PC-9 (cell line): Measurements from ENCODE around the gene PRKAA2. TPM values are rescaled to one million over a fixed set of nuclear protein-coding genes. Genes with fewer than 3 reads are reported as not detected.

Experiments
- BruUV-seq: library from RNA; stranded (reverse); fragments of 400-500 nt; replicated peaks from 2 replicates; lab custom pipeline; 2021; lab: Mats Ljungman, UMichigan
- CTCF ChIA-PET: fragments of 300-600 bp; sonication (Branson Sonifier 250); formaldehyde crosslinking; loops from one replicate; lab custom pipeline; 2022; ENCODE audit warnings: antibody characterized with exemption; lab: Charles Lee
- POLR2A ChIA-PET: fragments of 300-600 bp; sonication (Branson Sonifier 250); formaldehyde crosslinking; loops from one replicate; lab custom pipeline; 2022; ENCODE audit warnings: antibody characterized with exemption; ENCODE audit not compliant: unreplicated experiment; lab: Charles Lee
- DNase-seq, 2 experiments: peaks; one replicate each; pipeline versions ENCODE4 v3.0.0 to v3.0.0-alpha.2; 2015 to 2022; ENCODE audit warnings: mixed read lengths in 1 of 2
- H2AFZ ChIP-seq: fragments of 200-600 bp; sonication (generic); 2 replicates; pipeline ENCODE4 v1.8.1; 2017; ENCODE audit warnings: antibody characterized with exemption
- H3F3A ChIP-seq: fragments of 200-600 bp; sonication (generic); 2 replicates; pipeline ENCODE4 v1.8.1; 2017; ENCODE audit warnings: antibody characterized with exemption, mild to moderate bottlenecking, low read depth; ENCODE audit not compliant: insufficient read depth
- H3K27ac ChIP-seq: fragments of 200-600 bp; sonication (generic); 2 replicates; pipeline ENCODE4 v1.6.1; 2016; ENCODE audit warnings: mixed run types
- H3K27me3 ChIP-seq: fragments of 200-600 bp; sonication (generic); 2 replicates; pipeline ENCODE4 v1.6.1; 2016; ENCODE audit warnings: low read depth, mixed run types; ENCODE audit not compliant: insufficient read depth
- H3K36me3 ChIP-seq: fragments of 200-600 bp; sonication (generic); 2 replicates; pipeline ENCODE4 v1.6.1; 2016; ENCODE audit warnings: low read depth, mixed run types
- H3K4me1 ChIP-seq: fragments of 200-600 bp; sonication (generic); replicated peaks from 2 replicates; pipeline ENCODE4 v1.6.1; 2016; ENCODE audit warnings: mixed run types; ENCODE audit not compliant: insufficient read depth
- H3K4me2 ChIP-seq: fragments of 200-600 bp; sonication (generic); 2 replicates; pipeline ENCODE4 v1.6.1; 2017; ENCODE audit warnings: mixed run types
- H3K4me3 ChIP-seq: fragments of 200-600 bp; sonication (generic); 2 replicates; pipeline ENCODE4 v1.6.1; 2016; ENCODE audit warnings: mixed run types
- H3K79me2 ChIP-seq: fragments of 200-600 bp; sonication (generic); 2 replicates; pipeline ENCODE4 v1.6.1; 2017; ENCODE audit warnings: low read depth, mixed run types
- H3K9me2 ChIP-seq: fragments of 200-600 bp; sonication (generic); 2 replicates; pipeline ENCODE4 v1.8.1; 2017; ENCODE audit warnings: mild to moderate bottlenecking; ENCODE audit not compliant: insufficient read depth
- H3K9me3 ChIP-seq: fragments of 200-600 bp; sonication (generic); 2 replicates; pipeline ENCODE4 v1.8.1; 2016; ENCODE audit warnings: low read depth; ENCODE audit not compliant: insufficient read depth
- H4K20me1 ChIP-seq: fragments of 200-600 bp; sonication (generic); 2 replicates; pipeline ENCODE4 v1.8.1; 2017; ENCODE audit not compliant: insufficient read depth
- CTCF ChIP-seq: fragments of 200-600 bp; sonication (generic); conservative IDR thresholded peaks from 2 replicates; pipeline ENCODE4 v1.6.1; 2017; ENCODE audit warnings: mixed run types, antibody characterized with exemption, mild to moderate bottlenecking, moderate library complexity
- EZH2 ChIP-seq: fragments of 200-600 bp; sonication (generic); IDR thresholded peaks from 2 replicates; pipeline ENCODE4 v1.8.0; 2017; ENCODE audit warnings: antibody characterized with exemption, low read depth
- intact Hi-C: fragments of 100-400 bp; cut with micrococcal nuclease; formaldehyde crosslinking; loops from one replicate; pipeline ENCODE4 v1.10.0; 2022; ENCODE audit not compliant: unreplicated experiment
- total RNA-seq: library from RNA; stranded (reverse); gene quantifications from 2 replicates; pipeline ENCODE4 v1.2.3, GENCODE V29; 2021

Gene PRKAA2
- total RNA-seq, 1 experiment from 2014 or later, result 5.0 TPM

- Histone ChIP-seq H2AFZ (peak overlapping the region; percentile 93), H3K4me3 (peak overlapping the region; percentile 64), H3K36me3 (no peaks in the 10 kb centered on the region), H3K79me2 (peaks cover 49% of the 10 kb centered on the region), H3K27ac (peak overlapping the region; percentile 17; the same call in 1 of the 2 replicates), H3K4me2 (peak overlapping the region; percentile 91), H3K9me2 (no peaks in the 10 kb centered on the region), H3K27me3 (no peaks in the 10 kb centered on the region), H3F3A (peaks cover 4% of the 10 kb centered on the region), H3K4me1 (peaks cover 26% of the 10 kb centered on the region), H3K9me3 (no peaks in the 10 kb centered on the region), H4K20me1 (no peaks in the 10 kb centered on the region)
- CTCF ChIA-PET, result interaction anchor here (0.6 kb wide), 1 partner anchor 63 kb away, joined by 4 read pairs; no protein-coding TSS in a partner anchor
- BruUV-seq, result TSS peak; percentile 40
- TF ChIP-seq EZH2, result no peak
- no peak for DNase-seq
- POLR2A ChIA-PET, result no interaction called here
- intact Hi-C loops, result loop anchor here (1.0 to 2.0 kb wide), 2 partner anchors 43 to 63 kb away; no protein-coding TSS in a partner anchor
Observed at GRCh38 chr1:56645677-56646305, 677 bp downstream of the PRKAA2 start.

GRCh38 chr1:56646611-56647010 is 1.5 kb downstream of the PRKAA2 start:
- POLR2A ChIA-PET, result no interaction called here
- Histone ChIP-seq H2AFZ (peak overlapping the region; percentile 93; the same call in 1 of the 2 replicates), H3F3A (peaks cover 4% of the 10 kb centered on the region), H3K27me3 (no peaks in the 10 kb centered on the region), H3K79me2 (peaks cover 57% of the 10 kb centered on the region), H3K4me2 (peak overlapping the region; percentile 91), H3K4me1 (peaks cover 26% of the 10 kb centered on the region), H3K4me3 (peak overlapping the region; percentile 64; the same call in 1 of the 2 replicates), H3K9me2 (no peaks in the 10 kb centered on the region), H4K20me1 (no peaks in the 10 kb centered on the region), H3K9me3 (no peaks in the 10 kb centered on the region), H3K36me3 (no peaks in the 10 kb centered on the region), H3K27ac (peak overlapping the region; percentile 17; the same call in 1 of the 2 replicates)
- no TSS peak for BruUV-seq
- TF ChIP-seq CTCF (no peak), EZH2 (no peak)
- CTCF ChIA-PET, result no interaction called here
- DNase-seq, result no peak
- intact Hi-C loops, result loop anchor here (1.0 kb wide), 1 partner anchor 42 kb away; no protein-coding TSS in a partner anchor

GRCh38 chr1:56647106-56647505 is 2.0 kb downstream of the PRKAA2 start:
- Histone ChIP-seq H2AFZ (no peak overlapping the region), H3K36me3 (no peaks in the 10 kb centered on the region), H3K9me2 (no peaks in the 10 kb centered on the region), H3K4me3 (peak overlapping the region; percentile 64; the same call in 1 of the 2 replicates), H3K27ac (peak overlapping the region; percentile 17; the same call in 1 of the 2 replicates), H3K79me2 (peaks cover 59% of the 10 kb centered on the region), H4K20me1 (no peaks in the 10 kb centered on the region), H3K27me3 (no peaks in the 10 kb centered on the region), H3F3A (peaks cover 4% of the 10 kb centered on the region; the same call in 1 of the 2 replicates), H3K9me3 (no peaks in the 10 kb centered on the region), H3K4me2 (peak overlapping the region; percentile 91), H3K4me1 (peaks cover 26% of the 10 kb centered on the region)
- ChIA-PET CTCF (no interaction called here), POLR2A (no interaction called here)
- DNase-seq, result no peak
- TF ChIP-seq EZH2, result no peak
- no peak for TF ChIP-seq CTCF
- no TSS peak for BruUV-seq
- intact Hi-C loops, result no loop called here
